ENCODE results near the gene TMEM255B. TPM values are rescaled to one million over a fixed set of nuclear protein-coding genes. Genes with fewer than 3 reads are reported as not detected.

Gene TMEM255B
- total and polyA plus RNA-seq, 11 donors, result 1.4 to 20.3 (median 4.4) TPM

GRCh38 chr13:113840541-113841352, 81.7 kb downstream of the TMEM255B start:
- TF ChIP-seq POLR2A (IDR thresholded peaks at IDR 0.05) (no peak), CTCF (IDR thresholded peaks at IDR 0.05) (no peak)
- DNase-seq, result peak in 3 of 5 donors; percentile 7 to 64 (median 16)
- intact Hi-C loops (cut with DNase I), result no loop called here
- Histone ChIP-seq H3K9me3 (no peaks in the 10 kb centered on the region), H3K36me3 (peaks cover 0 to 35% (median 20%) of the 10 kb centered on the region in 9 donors), H3K4me1 (peaks cover 27 to 90% (median 73%) of the 10 kb centered on the region in 12 donors), H3K27ac (peak overlapping the region in 7 of 12 donors; percentile 23 to 97 (median 81)), H3K4me3 (no peak overlapping the region), H3K27me3 (no peaks in the 10 kb centered on the region)
- ATAC-seq, result no peak
- WGBS, 4 donors, result 79 to 83% (median 82%) methylated on average over 21 to 35 of the region's 35 CpGs

- Histone ChIP-seq H3K4me3 (no peak overlapping the region), H3K9me3 (no peaks in the 10 kb centered on the region), H3K27me3 (no peaks in the 10 kb centered on the region), H3K36me3 (peaks cover 0 to 39% (median 25%) of the 10 kb centered on the region in 9 donors), H3K4me1 (peaks cover 27 to 96% (median 73%) of the 10 kb centered on the region in 12 donors), H3K27ac (peak overlapping the region in 1 of 12 donors; percentile 52)
- ATAC-seq, result no peak
- DNase-seq, result no peak
- TF ChIP-seq POLR2A (IDR thresholded peaks at IDR 0.05), result no peak
- TF ChIP-seq CTCF (IDR thresholded peaks at IDR 0.05), result no peak
- 69 to 87% (median 75%) methylated on average over 15 of the region's 15 CpGs for WGBS, 4 donors
- intact Hi-C loops (cut with DNase I), result no loop called here
These were observed 82.3 kb downstream of the TMEM255B start for GRCh38 chr13:113841353-113841650.

- no peaks in the 10 kb centered on the region for H3K27me3 ChIP-seq
- H3K36me3 ChIP-seq, result peaks cover 0 to 51% (median 34%) of the 10 kb centered on the region in 9 donors
- intact Hi-C loops (cut with DNase I), result no loop called here
- ATAC-seq (no peak), DNase-seq (peak in 3 of 5 donors; percentile 7 to 49 (median 23))
- 83 to 91% (median 86%) methylated on average over 21 to 29 of the region's 29 CpGs for WGBS, 4 donors
- no peaks in the 10 kb centered on the region for H3K9me3 ChIP-seq
- peaks cover 21 to 99% (median 72%) of the 10 kb centered on the region in 12 donors for H3K4me1 ChIP-seq
- no peak overlapping the region for H3K4me3 ChIP-seq
- peak overlapping the region in 6 of 12 donors; percentile 39 to 67 (median 49) for H3K27ac ChIP-seq
- TF ChIP-seq POLR2A (IDR thresholded peaks at IDR 0.05) (no peak), CTCF (IDR thresholded peaks at IDR 0.05) (no peak)
These were observed 83.5 kb downstream of the TMEM255B start for GRCh38 chr13:113842336-113843062.

- DNase-seq (peak in 3 of 5 donors; percentile 49 to 71 (median 69)), ATAC-seq (peak; percentile 39 to 62 (median 44))
- Histone ChIP-seq H3K36me3 (peaks cover 0 to 55% (median 34%) of the 10 kb centered on the region in 9 donors), H3K27me3 (no peaks in the 10 kb centered on the region), H3K27ac (peak overlapping the region in 10 of 12 donors; percentile 36 to 67 (median 46)), H3K4me3 (no peak overlapping the region), H3K4me1 (peaks cover 16 to 99% (median 69%) of the 10 kb centered on the region in 12 donors), H3K9me3 (no peaks in the 10 kb centered on the region)
- intact Hi-C loops (cut with DNase I), result no loop called here
- TF ChIP-seq POLR2A (IDR thresholded peaks at IDR 0.05), result no peak
- TF ChIP-seq CTCF (IDR thresholded peaks at IDR 0.05), result no peak
- 58 to 69% (median 63%) methylated on average over 21 to 30 of the region's 30 CpGs for WGBS, 4 donors
These were observed 84.1 kb downstream of the TMEM255B start for GRCh38 chr13:113843063-113843654.
